ENCODE results near the gene SUMO1.
A peak's percentile ranks its signal among the peaks of the same experiment; 100 is the strongest.

The SUMO1 gene

GRCh38 chr2:202186641-202187202 lies 51.7 kb downstream of the SUMO1 start:
- H2AFZ ChIP-seq (ENCODE audit: low read depth, low read length), result no peak overlapping the region
- H3K9me3 ChIP-seq (ENCODE audit: low read length), result no peaks in the 10 kb centered on the region
- no peaks in the 10 kb centered on the region for H3K27me3 ChIP-seq (ENCODE audit: insufficient read depth, low read length)
- H3K4me1 ChIP-seq (ENCODE audit: insufficient read depth, low read length), result no peaks in the 10 kb centered on the region
- no peaks in the 10 kb centered on the region for H3K36me3 ChIP-seq (ENCODE audit: insufficient read depth, low read length)
- H3K4me3 ChIP-seq (ENCODE audit: low read length), result no peak overlapping the region

DNA sequence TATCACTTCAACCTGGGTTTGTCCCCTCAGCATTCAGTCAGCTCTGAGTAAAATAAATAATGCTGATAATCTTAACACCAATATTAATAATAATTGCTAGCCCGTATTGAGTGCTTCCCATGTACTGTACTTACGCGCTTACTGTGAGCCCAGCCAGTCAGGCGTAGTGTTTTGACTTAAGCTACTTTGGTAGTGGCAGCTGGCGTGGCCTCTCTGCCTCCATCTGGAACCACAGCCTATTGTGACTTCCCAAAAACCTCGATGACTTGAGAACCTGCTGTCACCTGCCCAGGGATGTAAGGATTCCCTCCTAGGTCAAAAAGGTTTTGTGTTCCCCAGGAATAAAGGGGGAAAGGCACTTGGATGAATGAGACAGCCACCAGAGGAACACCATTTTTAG lies 53.2 kb downstream of the SUMO1 start:
- H3K4me3 ChIP-seq (ENCODE audit: low read length), result no peak overlapping the region
- no peaks in the 10 kb centered on the region for H3K9me3 ChIP-seq (ENCODE audit: low read length)
- H3K36me3 ChIP-seq (ENCODE audit: insufficient read depth, low read length), result no peaks in the 10 kb centered on the region
- no peaks in the 10 kb centered on the region for H3K4me1 ChIP-seq (ENCODE audit: insufficient read depth, low read length)
- H2AFZ ChIP-seq (ENCODE audit: low read depth, low read length), result no peak overlapping the region
- H3K27me3 ChIP-seq (ENCODE audit: insufficient read depth, low read length), result no peaks in the 10 kb centered on the region

DNA sequence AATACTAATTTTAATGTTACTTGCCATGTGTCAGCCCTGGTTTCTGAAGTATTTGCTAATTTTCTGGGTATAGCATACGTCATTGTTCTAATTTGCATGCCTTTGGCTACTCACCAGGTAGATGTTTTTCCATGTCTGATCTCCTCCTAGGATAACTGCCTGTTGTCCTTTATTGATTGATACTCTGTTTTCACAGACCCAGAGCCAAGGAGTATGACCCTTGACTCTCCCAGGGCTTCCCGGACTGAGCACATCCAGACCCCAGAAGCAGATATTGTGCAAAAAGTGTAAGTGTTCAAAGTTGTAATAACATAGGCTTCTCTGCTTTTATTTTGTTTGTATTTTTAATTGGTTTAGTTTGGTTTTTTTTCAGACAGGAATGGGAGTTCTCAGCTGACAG lies 53.8 kb downstream of the SUMO1 start:
- H3K27me3 ChIP-seq (ENCODE audit: insufficient read depth, low read length), result no peaks in the 10 kb centered on the region
- H3K9me3 ChIP-seq (ENCODE audit: low read length), result no peaks in the 10 kb centered on the region
- H2AFZ ChIP-seq (ENCODE audit: low read depth, low read length), result no peak overlapping the region
- H3K4me1 ChIP-seq (ENCODE audit: insufficient read depth, low read length), result no peaks in the 10 kb centered on the region
- no peak overlapping the region for H3K4me3 ChIP-seq (ENCODE audit: low read length)
- no peaks in the 10 kb centered on the region for H3K36me3 ChIP-seq (ENCODE audit: insufficient read depth, low read length)

GRCh38 chr2:202178346-202178958 lies 59.9 kb downstream of the SUMO1 start:
- no peak overlapping the region for H2AFZ ChIP-seq (ENCODE audit: low read depth, low read length)
- H3K27me3 ChIP-seq (ENCODE audit: insufficient read depth, low read length), result no peaks in the 10 kb centered on the region

GRCh38 chr2:202172439-202173211 lies 65.8 kb downstream of the SUMO1 start:
- Histone ChIP-seq H3K36me3 (ENCODE audit: insufficient read depth, low read length) (no peaks in the 10 kb centered on the region), H3K27me3 (ENCODE audit: insufficient read depth, low read length) (no peaks in the 10 kb centered on the region), H2AFZ (ENCODE audit: low read depth, low read length) (no peak overlapping the region), H3K4me3 (ENCODE audit: low read length) (no peak overlapping the region), H3K4me1 (ENCODE audit: insufficient read depth, low read length) (peaks cover 9% of the 10 kb centered on the region), H3K9me3 (ENCODE audit: low read length) (peaks cover 3% of the 10 kb centered on the region)

More at GRCh38 chr2:202178346-202178958, 59.9 kb downstream of the SUMO1 start:
- peaks cover 3% of the 10 kb centered on the region for H3K9me3 ChIP-seq (ENCODE audit: low read length)
- no peaks in the 10 kb centered on the region for H3K36me3 ChIP-seq (ENCODE audit: insufficient read depth, low read length)
- no peaks in the 10 kb centered on the region for H3K4me1 ChIP-seq (ENCODE audit: insufficient read depth, low read length)
- no peak overlapping the region for H3K4me3 ChIP-seq (ENCODE audit: low read length)

GRCh38 chr2:202171241-202171825 lies 67.1 kb downstream of the SUMO1 start:
- peak overlapping the region; percentile 46 for H3K4me3 ChIP-seq (ENCODE audit: low read length)
- H2AFZ ChIP-seq (ENCODE audit: low read depth, low read length), result peak overlapping the region; percentile 43
- H3K36me3 ChIP-seq (ENCODE audit: insufficient read depth, low read length), result no peaks in the 10 kb centered on the region
- H3K4me1 ChIP-seq (ENCODE audit: insufficient read depth, low read length), result peaks cover 9% of the 10 kb centered on the region
- peaks cover 3% of the 10 kb centered on the region for H3K9me3 ChIP-seq (ENCODE audit: low read length)
- no peaks in the 10 kb centered on the region for H3K27me3 ChIP-seq (ENCODE audit: insufficient read depth, low read length)

DNA sequence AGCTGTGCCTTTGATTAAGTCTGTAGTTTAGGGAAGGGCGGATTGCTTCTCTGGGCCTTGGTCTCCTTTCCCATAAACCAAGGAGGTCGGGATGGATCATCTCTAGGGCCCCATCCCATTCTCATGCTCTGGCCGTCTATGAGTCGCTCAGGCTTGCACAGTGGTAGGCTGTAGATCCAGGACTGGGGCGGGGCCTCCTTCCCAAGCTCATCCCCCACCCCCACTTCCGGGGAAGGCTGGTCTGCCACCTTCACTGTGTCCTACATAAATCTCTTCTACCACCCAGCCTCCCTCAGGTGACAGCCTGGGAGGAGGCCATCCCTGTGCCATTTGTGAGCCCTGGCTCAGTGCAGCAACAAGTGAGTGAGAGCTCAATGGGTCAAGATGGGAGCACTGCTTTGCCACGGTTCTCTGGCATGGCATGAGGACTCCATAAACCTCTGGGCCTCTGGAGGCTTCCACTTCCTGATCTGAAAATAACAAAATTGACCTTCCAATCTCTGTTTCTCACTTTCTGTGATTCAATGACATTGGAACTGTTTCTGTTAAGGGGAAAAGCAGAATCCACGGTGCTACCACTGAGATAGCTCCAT lies 68.5 kb downstream of the SUMO1 start:
- H2AFZ ChIP-seq (ENCODE audit: low read depth, low read length), result no peak overlapping the region
- H3K27me3 ChIP-seq (ENCODE audit: insufficient read depth, low read length), result no peaks in the 10 kb centered on the region
- no peaks in the 10 kb centered on the region for H3K9me3 ChIP-seq (ENCODE audit: low read length)
- H3K36me3 ChIP-seq (ENCODE audit: insufficient read depth, low read length), result no peaks in the 10 kb centered on the region
- H3K4me3 ChIP-seq (ENCODE audit: low read length), result no peak overlapping the region
- peaks cover 9% of the 10 kb centered on the region for H3K4me1 ChIP-seq (ENCODE audit: insufficient read depth, low read length)

- Histone ChIP-seq H2AFZ (ENCODE audit: low read depth, low read length) (no peak overlapping the region), H3K9me3 (ENCODE audit: low read length) (no peaks in the 10 kb centered on the region), H3K27me3 (ENCODE audit: insufficient read depth, low read length) (no peaks in the 10 kb centered on the region), H3K4me3 (ENCODE audit: low read length) (no peak overlapping the region), H3K36me3 (ENCODE audit: insufficient read depth, low read length) (no peaks in the 10 kb centered on the region), H3K4me1 (ENCODE audit: insufficient read depth, low read length) (peaks cover 13% of the 10 kb centered on the region)
These were observed 69.3 kb downstream of the SUMO1 start for GRCh38 chr2:202169131-202169530.

GRCh38 chr2:202165945-202166344 lies 72.5 kb downstream of the SUMO1 start:
- no peak overlapping the region for H2AFZ ChIP-seq (ENCODE audit: low read depth, low read length)
- H3K4me1 ChIP-seq (ENCODE audit: insufficient read depth, low read length), result peaks cover 5% of the 10 kb centered on the region
- no peak overlapping the region for H3K4me3 ChIP-seq (ENCODE audit: low read length)
- H3K27me3 ChIP-seq (ENCODE audit: insufficient read depth, low read length), result no peaks in the 10 kb centered on the region
- no peaks in the 10 kb centered on the region for H3K9me3 ChIP-seq (ENCODE audit: low read length)
- no peaks in the 10 kb centered on the region for H3K36me3 ChIP-seq (ENCODE audit: insufficient read depth, low read length)

DNA sequence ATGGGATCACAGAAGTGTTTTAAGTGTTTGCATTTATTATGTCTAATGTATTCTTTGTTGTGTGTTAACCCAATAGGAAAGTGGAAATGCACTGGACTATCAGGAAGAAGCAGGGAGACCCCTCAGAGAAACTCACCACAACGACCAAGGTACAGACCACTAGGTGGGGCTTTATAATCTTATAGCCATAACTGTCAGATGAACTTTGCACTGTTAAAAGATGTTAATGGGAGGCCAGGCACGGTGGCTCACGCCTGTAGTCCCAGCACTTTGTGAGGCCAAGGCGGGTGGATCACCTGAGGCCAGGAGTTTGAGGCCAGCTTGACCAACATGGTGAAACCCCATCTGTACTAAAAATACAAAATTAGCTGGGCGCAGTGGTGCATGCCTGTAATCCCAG lies 73.2 kb downstream of the SUMO1 start:
- no peak overlapping the region for H2AFZ ChIP-seq (ENCODE audit: low read depth, low read length)
- no peaks in the 10 kb centered on the region for H3K9me3 ChIP-seq (ENCODE audit: low read length)
- no peaks in the 10 kb centered on the region for H3K27me3 ChIP-seq (ENCODE audit: insufficient read depth, low read length)
- H3K4me3 ChIP-seq (ENCODE audit: low read length), result no peak overlapping the region
- H3K36me3 ChIP-seq (ENCODE audit: insufficient read depth, low read length), result no peaks in the 10 kb centered on the region
- peaks cover 3% of the 10 kb centered on the region for H3K4me1 ChIP-seq (ENCODE audit: insufficient read depth, low read length)

DNA sequence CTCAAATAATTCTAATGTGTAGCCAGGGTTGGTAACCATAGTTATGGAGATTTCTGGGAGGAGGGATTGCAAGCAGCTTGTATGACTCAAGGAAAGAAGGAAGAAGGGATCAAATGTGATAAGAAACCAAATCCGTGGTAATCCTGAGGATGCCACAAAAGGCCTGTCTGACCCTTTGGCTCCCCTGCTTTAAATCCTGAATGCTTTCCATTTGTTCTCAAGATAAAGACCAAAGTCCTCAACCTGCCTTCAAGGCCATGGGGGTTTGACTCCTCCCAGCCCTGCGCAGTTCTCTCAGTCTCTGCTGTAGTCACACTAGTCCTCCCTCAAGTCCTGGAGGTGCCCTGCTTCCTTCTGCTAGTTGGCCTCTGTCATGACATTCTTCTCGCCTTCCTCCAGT lies 74.0 kb downstream of the SUMO1 start:
- no peak overlapping the region for H3K4me3 ChIP-seq (ENCODE audit: low read length)
- H3K4me1 ChIP-seq (ENCODE audit: insufficient read depth, low read length), result peaks cover 3% of the 10 kb centered on the region
- H3K36me3 ChIP-seq (ENCODE audit: insufficient read depth, low read length), result no peaks in the 10 kb centered on the region
- no peaks in the 10 kb centered on the region for H3K27me3 ChIP-seq (ENCODE audit: insufficient read depth, low read length)
- no peak overlapping the region for H2AFZ ChIP-seq (ENCODE audit: low read depth, low read length)
- no peaks in the 10 kb centered on the region for H3K9me3 ChIP-seq (ENCODE audit: low read length)

DNA sequence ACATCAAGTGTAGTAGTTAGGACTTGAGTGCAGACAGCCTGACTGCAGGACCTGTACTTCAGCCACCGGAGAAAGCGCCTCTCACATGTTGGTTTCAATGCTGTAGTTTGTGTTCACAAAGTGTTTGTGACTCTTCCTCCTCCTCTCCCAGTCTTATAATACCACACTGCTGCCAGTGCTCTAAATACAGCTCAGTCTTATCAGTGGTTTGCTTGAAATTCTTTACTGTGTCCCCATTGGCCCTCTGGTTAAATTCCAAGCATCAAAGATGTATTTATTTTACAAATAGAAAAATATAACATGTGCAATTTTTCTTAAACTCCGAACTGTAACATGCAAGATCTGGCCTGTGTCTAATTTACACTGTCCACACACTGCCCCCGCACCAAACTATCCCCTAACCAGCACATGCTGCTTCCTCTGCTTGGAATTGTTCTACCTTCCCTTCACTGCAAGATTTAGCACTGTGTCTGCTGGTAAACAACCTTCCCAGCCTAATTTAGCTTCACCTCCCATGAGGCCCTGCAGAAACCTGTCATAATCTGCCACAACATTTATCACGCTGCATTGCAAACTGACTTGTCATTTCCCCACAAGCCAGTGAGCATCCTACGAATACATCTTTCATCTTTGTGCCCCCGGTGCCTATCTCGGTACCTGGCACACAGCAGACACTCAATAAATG lies 77.1 kb downstream of the SUMO1 start:
- no peaks in the 10 kb centered on the region for H3K27me3 ChIP-seq (ENCODE audit: insufficient read depth, low read length)
- H2AFZ ChIP-seq (ENCODE audit: low read depth, low read length), result peak overlapping the region; percentile 14
- no peaks in the 10 kb centered on the region for H3K36me3 ChIP-seq (ENCODE audit: insufficient read depth, low read length)
- H3K4me3 ChIP-seq (ENCODE audit: low read length), result no peak overlapping the region
- peaks cover 3% of the 10 kb centered on the region for H3K4me1 ChIP-seq (ENCODE audit: insufficient read depth, low read length)
- H3K9me3 ChIP-seq (ENCODE audit: low read length), result no peaks in the 10 kb centered on the region

All from neuron (in vitro differentiated cells).